ENCODE data around the gene IRX2. TPM values are rescaled to one million over a fixed set of nuclear protein-coding genes. Genes with fewer than 3 reads are reported as not detected.

IRX2 gene
- total and polyA plus RNA-seq, 2 of the 8 experiments (the other 6 are each of a cell fraction or from before 2014, with no cell fraction given) = 23.4 to 40.4 TPM

GRCh38 chr5:2763533-2763794, 12.0 kb upstream of the IRX2 start (continued):
- TF ChIP-seq BCL11A (IDR thresholded peaks at IDR 0.05; ENCODE audit: low read depth in 2 of 2, low read length in 2 of 2) = no peak
